ENCODE data around the gene SLC5A2. TPM values are rescaled to one million over a fixed set of nuclear protein-coding genes. Genes with fewer than 3 reads are reported as not detected.

SLC5A2 gene
- total and polyA plus RNA-seq, 2 of the 13 experiments (the other 11 are each of a cell fraction or from before 2014, with no cell fraction given): 0.24 to 0.97 TPM

GRCh38 chr16:31507929-31508705 lies 25.2 kb downstream of the SLC5A2 start, which contains the start of gene RUSF1 (continued):
- peak; percentile 32; the same call in 1 of the 2 replicates for TF ChIP-seq ZNF513 (CRISPR knock-in tag; conservative IDR thresholded peaks at IDR 0.05)
- TF ChIP-seq ZNF609 (CRISPR knock-in tag; IDR thresholded peaks at IDR 0.05; ENCODE audit: borderline replicate concordance): peak; percentile 58
- TF ChIP-seq ZSCAN9 (CRISPR knock-in tag; IDR thresholded peaks at IDR 0.05; ENCODE audit: borderline replicate concordance): peak; percentile 88
- peak; percentile 95 for TF ChIP-seq MAX (IDR thresholded peaks at IDR 0.05)
- TF ChIP-seq ZNF572 (CRISPR knock-in tag; IDR thresholded peaks at IDR 0.05): peak; percentile 76
- TF ChIP-seq ZNF710 (CRISPR knock-in tag; IDR thresholded peaks at IDR 0.05; ENCODE audit: borderline replicate concordance): peak; percentile 85
- no peak for TF ChIP-seq ZNF879 (CRISPR knock-in tag; IDR thresholded peaks at IDR 0.05)
- no peak for TF ChIP-seq ZNF253 (CRISPR knock-in tag; IDR thresholded peaks at IDR 0.05; ENCODE audit: borderline replicate concordance)
- no peak for TF ChIP-seq ZKSCAN1 (IDR thresholded peaks at IDR 0.05; ENCODE audit: low read length)
- TF ChIP-seq MYPOP (CRISPR knock-in tag; IDR thresholded peaks at IDR 0.05): peak; percentile 83; the same call in 1 of the 2 replicates
- no peak for TF ChIP-seq DBP (CRISPR knock-in tag; IDR thresholded peaks at IDR 0.05; ENCODE audit: not compliant biosample characterization)
- peak; percentile 96 for TF ChIP-seq ZNF350 (CRISPR knock-in tag; IDR thresholded peaks at IDR 0.05; ENCODE audit: borderline replicate concordance, low read depth)
- TF ChIP-seq ZNF280D (CRISPR knock-in tag; IDR thresholded peaks at IDR 0.05): peak; percentile 75
